C4-2B (cell line): ENCODE measurements around the gene ZNF716.

Experiments
- CTCF ChIP-seq: fragments of 450-650 bp; conservative IDR thresholded peaks from 2 replicates; pipeline ENCODE4 v1.5.1; 2017; ENCODE audit warnings: mild to moderate bottlenecking
- ZFX ChIP-seq: fragments of 450-650 bp; IDR thresholded peaks from 2 replicates; pipeline ENCODE4 v1.6.1; 2017

DNA sequence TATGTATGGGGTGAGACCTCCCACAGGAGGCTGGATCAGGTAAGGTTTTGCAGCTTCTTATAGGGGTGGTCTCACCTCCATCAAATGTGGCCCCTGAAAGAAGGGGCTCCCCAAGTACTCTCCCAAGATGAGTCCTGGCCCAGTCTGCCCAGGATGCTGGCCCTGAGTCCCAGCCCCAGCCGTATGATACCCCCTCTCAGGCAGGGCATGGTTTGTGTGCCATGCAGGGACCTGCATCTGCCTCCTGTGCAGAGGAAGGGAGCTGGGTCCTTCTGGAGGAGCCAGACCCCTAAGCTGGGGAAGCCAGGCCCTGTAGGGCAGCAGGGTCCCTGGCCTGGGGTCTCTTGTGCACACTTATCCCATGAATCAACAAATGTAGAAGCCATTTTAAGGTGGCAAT is 35.1 kb upstream of the ZNF716 start:
- TF ChIP-seq CTCF (no peak), ZFX (no peak)
